ENCODE results near the gene SOX18. TPM values are rescaled to one million over a fixed set of nuclear protein-coding genes. Genes with fewer than 3 reads are reported as not detected.

SOX18 gene
- total and polyA plus RNA-seq, 2 of the 13 experiments (the other 11 are each of a cell fraction or from before 2014, with no cell fraction given): 1.6 to 1.9 TPM

- TF ChIP-seq EP300 (IDR thresholded peaks at IDR 0.05; ENCODE audit: low read depth in 2 of 2, low read length in 2 of 2) (no peak), EP300 (CRISPR knock-in tag; IDR thresholded peaks at IDR 0.05; ENCODE audit: borderline replicate concordance) (no peak), DPF2 (CRISPR knock-in tag; IDR thresholded peaks at IDR 0.05; ENCODE audit: borderline replicate concordance, low read depth) (0 out of 2 replicates have a peak, but pooled peaks have one; percentile 23), ZNF891 (CRISPR knock-in tag; IDR thresholded peaks at IDR 0.05) (0 out of 2 replicates have a peak, but pooled peaks have one; percentile 34), ZSCAN5A (CRISPR knock-in tag; IDR thresholded peaks at IDR 0.05; ENCODE audit: borderline replicate concordance) (no peak), TRIM24 (CRISPR knock-in tag; IDR thresholded peaks at IDR 0.05) (0 out of 2 replicates have a peak, but pooled peaks have one; percentile 31), MXD1 (CRISPR knock-in tag; IDR thresholded peaks at IDR 0.05) (peak; percentile 14; the same call in 1 of the 2 replicates), ZNF296 (CRISPR knock-in tag; conservative IDR thresholded peaks at IDR 0.05) (no peak), RXRA (CRISPR knock-in tag; IDR thresholded peaks at IDR 0.05) (no peak), TRAFD1 (CRISPR knock-in tag; IDR thresholded peaks at IDR 0.05; ENCODE audit: borderline replicate concordance) (no peak), ZNF160 (CRISPR knock-in tag; IDR thresholded peaks at IDR 0.05) (no peak), IRX3 (CRISPR knock-in tag; IDR thresholded peaks at IDR 0.05; ENCODE audit: borderline replicate concordance, low read depth) (no peak), SIX1 (CRISPR knock-in tag; IDR thresholded peaks at IDR 0.05; ENCODE audit: borderline replicate concordance) (no peak), IRF9 (CRISPR knock-in tag; IDR thresholded peaks at IDR 0.05; ENCODE audit: borderline replicate concordance) (0 out of 2 replicates have a peak, but pooled peaks have one; percentile 9), ZNF512 (CRISPR knock-in tag; IDR thresholded peaks at IDR 0.05) (no peak), ZNF646 (CRISPR knock-in tag; IDR thresholded peaks at IDR 0.05) (no peak)
These were observed 6.0 kb upstream of the SOX18 start (continued) for GRCh38 chr20:64055396-64055892.

Measured in HepG2 (cell line).